ENCODE measurements around the gene RTF2.

Gene RTF2

DNA sequence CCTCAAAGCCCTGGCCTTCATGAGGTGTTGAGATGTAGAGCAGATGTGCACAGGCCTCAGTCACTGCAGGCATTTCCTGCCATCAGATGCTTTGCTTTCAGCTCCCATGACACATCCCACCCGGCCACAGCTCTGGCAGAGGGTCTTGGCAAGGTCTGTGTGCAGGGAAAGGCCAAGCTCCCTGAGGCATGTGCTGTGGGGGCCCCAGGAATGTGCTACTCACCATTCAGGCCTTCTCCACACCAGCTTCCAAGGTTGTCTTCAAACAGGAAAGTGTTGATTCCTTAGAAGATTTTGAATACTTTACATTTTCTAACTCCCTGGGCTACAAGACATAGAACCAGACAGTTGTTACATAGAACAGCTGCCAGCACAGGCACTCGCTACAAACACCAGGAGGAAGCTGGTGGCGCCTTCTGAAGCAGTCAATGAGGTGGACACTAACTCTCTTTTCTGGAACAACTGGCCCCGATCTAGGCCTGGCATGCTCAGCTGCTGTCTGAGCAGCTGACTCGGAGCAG is 28.6 kb upstream of the RTF2 start:
- DNase-seq (ENCODE audit: low spot score), result no peak

DNA sequence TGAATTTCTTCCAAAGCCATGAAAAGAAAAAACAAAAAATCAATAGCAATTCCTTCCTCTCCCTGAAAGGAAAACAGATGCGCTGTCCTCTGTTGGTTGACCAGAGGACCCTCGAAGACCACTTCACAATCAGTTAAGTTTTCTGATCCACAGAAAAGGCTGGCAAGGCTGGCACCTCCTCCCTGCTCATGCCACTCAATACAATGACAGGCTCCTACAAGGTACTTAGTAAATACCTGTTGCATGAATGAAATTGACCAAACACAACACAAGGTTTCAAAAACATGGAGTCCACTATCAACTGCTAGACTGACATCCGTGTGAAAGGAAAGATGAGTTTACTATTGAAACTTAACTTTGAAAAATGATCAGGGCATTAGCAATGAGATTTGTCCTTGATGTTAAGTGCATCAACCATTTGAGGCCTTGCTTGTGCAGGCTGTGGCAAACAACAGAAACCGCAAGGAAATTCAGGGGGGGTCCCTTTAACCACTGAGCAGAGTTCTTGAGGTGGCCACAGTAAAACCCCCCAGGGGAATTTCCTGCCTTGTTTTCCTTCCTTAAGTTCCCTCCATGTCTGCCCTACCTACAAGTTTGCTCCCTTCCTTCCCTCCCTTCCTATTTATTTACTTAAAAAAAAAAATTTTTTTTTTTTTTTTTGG is 27.9 kb upstream of the RTF2 start:
- DNase-seq (ENCODE audit: low spot score), result no peak

- no peak for DNase-seq (ENCODE audit: low spot score)
Measured at GRCh38 chr20:56442389-56443365, 25.8 kb upstream of the RTF2 start.

GRCh38 chr20:56443654-56444540 is 24.5 kb upstream of the RTF2 start:
- no peak for DNase-seq (ENCODE audit: low spot score)

DNA sequence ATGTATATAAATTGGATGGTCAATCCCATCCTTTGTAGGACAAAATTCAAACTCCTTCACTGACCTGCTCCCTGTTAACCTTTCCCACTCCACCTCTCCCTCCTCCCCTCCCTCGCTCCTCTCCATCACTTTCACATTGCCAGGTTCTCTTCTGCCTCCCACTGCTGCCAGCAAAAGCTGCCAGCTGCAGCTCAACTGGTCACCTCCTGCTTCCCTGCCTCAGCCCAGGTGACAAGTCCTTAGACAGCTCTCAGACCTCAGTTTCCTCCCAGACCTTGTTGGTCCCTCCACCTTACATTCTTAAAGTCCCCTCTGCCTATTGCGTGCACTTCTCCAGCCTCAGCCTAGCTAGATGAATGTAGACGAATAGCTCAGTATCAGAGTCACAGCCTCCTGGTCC is 23.3 kb upstream of the RTF2 start:
- DNase-seq (ENCODE audit: low spot score), result no peak

- no peak for DNase-seq (ENCODE audit: low spot score)
Measured at GRCh38 chr20:56445540-56445939, 22.9 kb upstream of the RTF2 start.

- no peak for DNase-seq (ENCODE audit: low spot score)
Measured at GRCh38 chr20:56447227-56447626, 21.2 kb upstream of the RTF2 start.

- no peak for DNase-seq (ENCODE audit: low spot score)
Measured at GRCh38 chr20:56449459-56449858, 19.0 kb upstream of the RTF2 start.

GRCh38 chr20:56451056-56451765 is 17.2 kb upstream of the RTF2 start:
- no peak for DNase-seq (ENCODE audit: low spot score)

GRCh38 chr20:56453352-56453751 is 15.1 kb upstream of the RTF2 start:
- no peak for DNase-seq (ENCODE audit: low spot score)

DNA sequence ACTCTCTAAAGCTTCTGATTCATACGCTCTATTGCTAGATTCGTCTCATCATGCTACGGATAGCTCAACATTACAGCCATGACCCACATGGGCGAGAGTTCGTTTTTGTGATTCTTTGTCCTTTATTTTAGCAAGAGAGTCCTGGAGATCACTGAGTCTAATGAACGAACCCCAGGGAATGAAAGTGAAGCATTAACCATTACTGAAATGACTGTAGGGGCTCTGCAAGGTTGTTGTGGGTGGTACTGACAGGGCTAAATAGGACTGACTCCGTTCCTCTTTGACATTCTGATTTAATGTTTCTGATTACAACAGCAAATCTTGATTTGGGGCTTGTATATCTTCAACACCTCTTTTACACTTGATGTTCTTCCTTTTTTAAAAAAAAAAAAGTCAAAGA is 13.7 kb upstream of the RTF2 start:
- DNase-seq (ENCODE audit: low spot score), result no peak

DNA sequence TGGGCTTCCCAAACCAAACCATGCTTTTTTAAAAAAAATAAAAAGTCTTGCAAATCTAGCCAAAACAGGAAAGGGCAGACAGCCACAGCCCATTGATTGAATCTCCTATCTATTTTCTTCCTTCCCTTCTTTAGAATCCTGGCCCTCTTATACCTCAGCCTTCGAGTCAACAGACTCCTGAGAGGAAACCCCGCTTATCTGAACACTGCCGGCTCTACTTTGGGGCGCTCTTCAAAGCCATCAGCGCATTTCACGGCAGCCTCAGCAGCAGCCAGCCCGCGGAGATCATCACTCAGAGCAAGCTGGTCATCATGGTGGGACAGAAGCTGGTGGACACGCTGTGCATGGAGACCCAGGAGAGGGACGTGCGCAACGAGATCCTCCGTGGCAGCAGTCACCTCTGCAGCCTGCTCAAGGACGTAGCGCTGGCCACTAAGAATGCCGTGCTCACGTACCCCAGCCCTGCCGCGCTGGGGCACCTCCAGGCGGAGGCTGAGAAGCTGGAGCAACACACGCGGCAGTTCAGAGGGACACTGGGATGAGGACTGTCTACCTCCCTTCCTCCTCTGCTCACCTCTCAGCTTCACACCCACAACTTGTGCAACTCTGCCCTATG is 10.1 kb upstream of the RTF2 start:
- DNase-seq (ENCODE audit: low spot score), result no peak

- DNase-seq (ENCODE audit: low spot score), result no peak
Measured at GRCh38 chr20:56460459-56460858, 8.0 kb upstream of the RTF2 start.

GRCh38 chr20:56461576-56461975 is 6.9 kb upstream of the RTF2 start:
- no peak for DNase-seq (ENCODE audit: low spot score)

DNA sequence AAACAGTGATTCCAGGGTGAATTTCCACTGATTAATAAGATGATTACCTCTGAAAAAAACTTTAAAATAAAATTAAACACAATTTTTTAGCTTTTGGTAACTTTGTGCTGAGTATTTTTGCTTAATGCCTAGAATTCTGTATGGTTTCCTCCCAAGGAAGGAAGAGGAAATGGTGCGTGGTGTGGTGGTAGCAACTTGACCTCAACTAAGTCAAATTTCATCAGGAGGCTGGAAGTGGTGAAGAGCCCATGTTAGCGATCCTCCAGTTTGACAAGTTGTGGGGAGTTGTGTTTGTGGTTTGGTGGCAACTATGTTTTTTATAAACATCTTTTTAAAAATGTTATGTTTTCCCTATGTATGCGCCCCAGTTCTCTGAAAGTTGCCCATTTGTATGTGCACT is 5.0 kb upstream of the RTF2 start:
- no peak for DNase-seq (ENCODE audit: low spot score)

GRCh38 chr20:56465997-56466396 is 2.4 kb upstream of the RTF2 start:
- no peak for DNase-seq (ENCODE audit: low spot score)

- DNase-seq (ENCODE audit: low spot score), result no peak
Measured at GRCh38 chr20:56467968-56468315, 485 bp upstream of the RTF2 start.

GRCh38 chr20:56469077-56469449 is 636 bp downstream of the RTF2 start:
- DNase-seq (ENCODE audit: low spot score), result no peak

DNA sequence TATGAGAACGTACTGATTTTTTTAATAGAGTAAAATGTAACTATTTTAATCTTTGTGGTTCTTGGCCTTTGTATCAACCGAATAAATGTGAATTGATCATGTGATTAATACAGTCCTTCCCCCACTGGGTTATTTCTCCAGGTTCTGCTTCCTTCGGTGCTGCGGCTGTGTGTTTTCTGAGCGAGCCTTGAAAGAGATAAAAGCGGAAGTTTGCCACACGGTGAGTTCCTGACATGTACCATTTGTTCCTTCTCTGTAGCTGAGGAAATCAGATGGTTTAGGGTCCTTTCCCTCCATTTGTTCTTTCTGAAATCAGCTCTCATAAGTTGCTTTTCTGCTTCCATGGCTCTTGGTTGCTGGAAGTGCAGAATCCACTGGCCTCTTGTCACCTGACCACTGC is 15.5 kb downstream of the RTF2 start:
- DNase-seq (ENCODE audit: low spot score), result no peak

- DNase-seq (ENCODE audit: low spot score), result no peak
Measured at GRCh38 chr20:56487216-56487615, 18.8 kb downstream of the RTF2 start.

DNA sequence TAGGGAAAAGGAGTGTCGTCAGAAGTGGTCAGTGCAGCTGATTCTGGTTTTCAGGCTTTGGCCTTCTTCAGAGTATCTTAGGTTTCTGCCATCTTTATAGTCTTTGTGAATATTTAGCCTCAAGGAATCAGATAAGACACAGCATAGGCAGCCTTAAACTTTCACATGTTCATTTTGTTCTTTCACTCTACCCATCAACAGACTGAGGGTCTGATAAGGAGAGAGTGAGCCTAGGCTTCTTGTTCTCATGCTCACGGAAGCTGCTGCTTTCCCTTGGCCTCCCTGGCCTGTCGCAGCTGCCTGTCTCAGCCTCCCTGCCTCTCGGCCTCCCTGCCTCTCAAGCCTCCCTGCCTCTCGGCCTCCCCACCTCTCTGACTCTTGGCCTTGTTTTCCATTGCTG is 20.1 kb downstream of the RTF2 start:
- no peak for DNase-seq (ENCODE audit: low spot score)

All from D341Med (cell line).